ENCODE measurements around the gene CYP27C1. TPM values are rescaled to one million over a fixed set of nuclear protein-coding genes. Genes with fewer than 3 reads are reported as not detected.

Gene CYP27C1
- polyA plus RNA-seq, 1 donor (not counting 4 experiments of a cell fraction or from before 2014, with no cell fraction given), result 6.1 TPM

DNA sequence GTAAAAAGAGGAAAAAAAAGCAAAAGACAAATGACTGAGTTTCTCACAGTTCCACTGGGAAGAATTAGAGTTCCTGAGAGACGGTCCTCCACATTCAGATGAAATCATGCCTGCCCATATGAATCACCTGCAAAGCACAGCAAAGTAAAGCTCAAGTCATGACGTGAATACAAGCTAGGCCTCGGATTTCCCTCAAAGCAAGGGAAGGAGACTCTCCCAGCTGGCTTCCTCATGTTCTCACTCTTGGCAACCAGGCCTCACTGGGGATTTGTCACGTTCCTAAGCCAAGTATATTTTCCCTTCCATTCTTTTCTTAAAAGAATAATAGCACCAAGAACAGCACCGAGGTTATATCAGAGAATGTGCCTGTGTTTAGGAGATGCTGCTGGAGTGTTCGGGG is 47.0 kb downstream of the CYP27C1 start:
- peak; percentile 75 for FAIRE-seq

DNA sequence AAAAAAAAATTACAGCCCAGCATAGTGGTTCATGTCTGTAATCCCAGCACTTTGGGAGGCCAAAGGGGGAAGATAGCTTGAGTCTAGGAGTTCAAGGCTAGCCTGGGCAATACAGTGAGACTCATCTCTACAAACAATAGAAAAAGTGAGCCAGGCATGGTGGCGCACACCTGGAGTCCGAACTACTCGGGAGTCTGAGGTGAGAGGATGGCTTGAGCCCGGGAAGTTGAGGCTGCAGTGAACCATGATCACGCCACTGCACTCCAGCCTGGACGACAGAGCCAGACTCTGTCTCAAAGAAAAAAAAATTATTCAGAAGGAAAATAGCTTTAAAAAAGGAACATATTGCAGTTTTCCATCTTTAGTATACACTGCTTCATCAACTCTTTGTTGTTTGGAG is 47.8 kb downstream of the CYP27C1 start:
- no peak for TF ChIP-seq EZH2 (IDR thresholded peaks at IDR 0.05; ENCODE audit: low read length)
- TF ChIP-seq, protein P1, sequence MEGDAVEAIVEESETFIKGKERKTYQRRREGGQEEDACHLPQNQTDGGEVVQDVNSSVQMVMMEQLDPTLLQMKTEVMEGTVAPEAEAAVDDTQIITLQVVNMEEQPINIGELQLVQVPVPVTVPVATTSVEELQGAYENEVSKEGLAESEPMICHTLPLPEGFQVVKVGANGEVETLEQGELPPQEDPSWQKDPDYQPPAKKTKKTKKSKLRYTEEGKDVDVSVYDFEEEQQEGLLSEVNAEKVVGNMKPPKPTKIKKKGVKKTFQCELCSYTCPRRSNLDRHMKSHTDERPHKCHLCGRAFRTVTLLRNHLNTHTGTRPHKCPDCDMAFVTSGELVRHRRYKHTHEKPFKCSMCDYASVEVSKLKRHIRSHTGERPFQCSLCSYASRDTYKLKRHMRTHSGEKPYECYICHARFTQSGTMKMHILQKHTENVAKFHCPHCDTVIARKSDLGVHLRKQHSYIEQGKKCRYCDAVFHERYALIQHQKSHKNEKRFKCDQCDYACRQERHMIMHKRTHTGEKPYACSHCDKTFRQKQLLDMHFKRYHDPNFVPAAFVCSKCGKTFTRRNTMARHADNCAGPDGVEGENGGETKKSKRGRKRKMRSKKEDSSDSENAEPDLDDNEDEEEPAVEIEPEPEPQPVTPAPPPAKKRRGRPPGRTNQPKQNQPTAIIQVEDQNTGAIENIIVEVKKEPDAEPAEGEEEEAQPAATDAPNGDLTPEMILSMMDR (optimal IDR thresholded peaks at IDR 0.05 in 1 of 3, IDR thresholded peaks at IDR 0.05 in 1 of 3, conservative IDR thresholded peaks at IDR 0.05 in 1 of 3; ENCODE audit: extremely low read depth in 1 of 3, insufficient read depth in 2 of 3, low read length in 3 of 3), result no peak
- DNase-seq (ENCODE audit: low read depth, low spot score) (no peak), FAIRE-seq (no peak)
- no peaks in the 10 kb centered on the region for H3K79me2 ChIP-seq (ENCODE audit: control insufficient read depth, insufficient read depth, low read length)
- H3K9me1 ChIP-seq (ENCODE audit: control insufficient read depth, extremely low read depth, insufficient read depth, low read length), result peaks cover 2% of the 10 kb centered on the region
- H3K36me3 ChIP-seq (ENCODE audit: control insufficient read depth in 2 of 2, extremely low read depth in 1 of 2, insufficient read depth in 2 of 2, low read length in 2 of 2), result no peaks in the 10 kb centered on the region
- peaks cover 31% of the 10 kb centered on the region for H3K4me1 ChIP-seq (ENCODE audit: control insufficient read depth, extremely low read depth, insufficient read depth, low read length)
- no peak overlapping the region for H3K9ac ChIP-seq (ENCODE audit: control insufficient read depth, extremely low read depth, insufficient read depth, low read length)
- no peak overlapping the region for H3K27ac ChIP-seq (ENCODE audit: control insufficient read depth, insufficient read depth, low read length)
- H3K4me3 ChIP-seq (ENCODE audit: control insufficient read depth in 2 of 3, extremely low read depth in 1 of 3, insufficient read depth in 2 of 3, low read depth in 1 of 3, low read length in 3 of 3), result no peak overlapping the region
- no peaks in the 10 kb centered on the region for H3K27me3 ChIP-seq (ENCODE audit: control insufficient read depth, extremely low read depth, insufficient read depth, low read length)
- no peak overlapping the region for H3K4me2 ChIP-seq (ENCODE audit: control insufficient read depth, extremely low read depth, insufficient read depth, low read depth, low read length)
- dilution Hi-C loops (cut with MboI; ENCODE audit: extremely low pct_ligation_motif_present, low sequenced_read_pairs), result no loop called here
- no peaks in the 10 kb centered on the region for H3K9me3 ChIP-seq (ENCODE audit: control insufficient read depth, low read depth, low read length)
- no peaks in the 10 kb centered on the region for H4K20me1 ChIP-seq (ENCODE audit: control insufficient read depth, extremely low read depth, insufficient read depth, low read length)
- H2AFZ ChIP-seq (ENCODE audit: control insufficient read depth, low read length), result no peak overlapping the region

More for the DNA sequence above, 47.0 kb downstream of the CYP27C1 start:
- DNase-seq (ENCODE audit: low read depth, low spot score), result peak; percentile 61
- peak overlapping the region; percentile 41 for H2AFZ ChIP-seq (ENCODE audit: control insufficient read depth, low read length)
- no peak for TF ChIP-seq EZH2 (IDR thresholded peaks at IDR 0.05; ENCODE audit: low read length)
- TF ChIP-seq, protein P1 (optimal IDR thresholded peaks at IDR 0.05 in 1 of 3, IDR thresholded peaks at IDR 0.05 in 1 of 3, conservative IDR thresholded peaks at IDR 0.05 in 1 of 3; ENCODE audit: extremely low read depth in 1 of 3, insufficient read depth in 2 of 3, low read length in 3 of 3), result no peak
- H3K4me3 ChIP-seq (ENCODE audit: control insufficient read depth in 2 of 3, extremely low read depth in 1 of 3, insufficient read depth in 2 of 3, low read depth in 1 of 3, low read length in 3 of 3), result no peak overlapping the region
- no peaks in the 10 kb centered on the region for H4K20me1 ChIP-seq (ENCODE audit: control insufficient read depth, extremely low read depth, insufficient read depth, low read length)
- peaks cover 31% of the 10 kb centered on the region for H3K4me1 ChIP-seq (ENCODE audit: control insufficient read depth, extremely low read depth, insufficient read depth, low read length)
- H3K36me3 ChIP-seq (ENCODE audit: control insufficient read depth in 2 of 2, extremely low read depth in 1 of 2, insufficient read depth in 2 of 2, low read length in 2 of 2), result no peaks in the 10 kb centered on the region
- no peak overlapping the region for H3K4me2 ChIP-seq (ENCODE audit: control insufficient read depth, extremely low read depth, insufficient read depth, low read depth, low read length)
- H3K9me1 ChIP-seq (ENCODE audit: control insufficient read depth, extremely low read depth, insufficient read depth, low read length), result peaks cover 2% of the 10 kb centered on the region
- no peaks in the 10 kb centered on the region for H3K79me2 ChIP-seq (ENCODE audit: control insufficient read depth, insufficient read depth, low read length)
- H3K9ac ChIP-seq (ENCODE audit: control insufficient read depth, extremely low read depth, insufficient read depth, low read length), result peak overlapping the region; percentile 8
- no peaks in the 10 kb centered on the region for H3K27me3 ChIP-seq (ENCODE audit: control insufficient read depth, extremely low read depth, insufficient read depth, low read length)
- peak overlapping the region; percentile 29 for H3K27ac ChIP-seq (ENCODE audit: control insufficient read depth, insufficient read depth, low read length)
- dilution Hi-C loops (cut with MboI; ENCODE audit: extremely low pct_ligation_motif_present, low sequenced_read_pairs), result no loop called here
- H3K9me3 ChIP-seq (ENCODE audit: control insufficient read depth, low read depth, low read length), result no peaks in the 10 kb centered on the region
